Measurements from ENCODE around the gene NANS.
"Not testable (repeated sequence)": the region's sequence is repeated elsewhere in the genome, so short reads cannot be mapped to it uniquely, and the experiment has no call there.

The NANS gene

GRCh38 chr9:98080326-98080725 is 23.8 kb downstream of the NANS start:
- no peak for DNase-seq

DNA sequence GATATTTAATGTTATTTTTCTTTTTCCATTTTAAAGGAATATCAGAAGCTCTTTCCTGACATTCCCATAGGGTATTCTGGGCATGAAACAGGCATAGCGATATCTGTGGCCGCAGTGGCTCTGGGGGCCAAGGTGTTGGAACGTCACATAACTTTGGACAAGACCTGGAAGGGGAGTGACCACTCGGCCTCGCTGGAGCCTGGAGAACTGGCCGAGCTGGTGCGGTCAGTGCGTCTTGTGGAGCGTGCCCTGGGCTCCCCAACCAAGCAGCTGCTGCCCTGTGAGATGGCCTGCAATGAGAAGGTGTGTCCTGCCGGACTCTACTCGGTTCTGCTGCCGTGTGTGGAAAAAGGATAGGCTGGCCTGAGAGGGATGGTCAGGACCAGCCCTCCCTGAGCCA is 24.2 kb downstream of the NANS start:
- no peak for DNase-seq

DNA sequence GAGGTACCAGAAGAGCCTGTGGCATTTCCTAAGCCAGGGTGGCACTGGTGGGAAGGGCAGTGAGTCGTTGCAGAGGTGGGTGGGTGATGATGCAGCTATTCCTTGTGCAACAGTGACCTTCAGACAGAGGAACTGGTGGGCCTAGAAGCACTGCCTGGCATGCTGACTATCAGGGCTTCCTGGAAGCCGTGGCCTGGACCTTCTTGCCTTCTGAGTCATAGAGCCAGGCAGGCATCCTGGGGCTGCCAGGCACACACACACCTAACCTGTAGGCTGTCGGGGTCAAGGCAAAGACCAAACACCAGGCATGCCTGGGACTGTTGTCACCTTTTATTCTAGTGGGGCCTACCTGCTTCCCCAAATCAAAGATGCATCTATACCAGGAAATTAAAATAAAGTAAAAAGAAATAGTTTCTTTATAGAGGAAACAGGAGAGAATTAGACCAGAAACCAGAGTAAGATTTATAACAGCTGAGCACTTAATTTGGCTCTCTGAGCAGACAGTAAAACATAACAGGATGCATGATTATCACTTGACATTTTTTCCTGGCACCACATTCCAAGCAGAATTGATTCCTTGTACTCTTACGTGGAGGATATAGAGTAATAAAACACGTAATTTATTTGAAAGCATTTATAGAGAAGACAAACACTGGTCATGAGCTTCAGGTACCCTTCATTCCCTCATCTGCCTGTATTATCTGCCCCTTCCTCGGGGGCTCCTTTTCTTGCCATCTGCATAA is 25.1 kb downstream of the NANS start:
- peak; percentile 63 for DNase-seq

- no peak for DNase-seq
These were observed 26.5 kb downstream of the NANS start for GRCh38 chr9:98083061-98083501.

GRCh38 chr9:98083566-98084183 is 27.1 kb downstream of the NANS start:
- DNase-seq, result no peak

GRCh38 chr9:98084396-98084795 is 27.9 kb downstream of the NANS start:
- DNase-seq, result no peak

- no peak for DNase-seq
These were observed 28.5 kb downstream of the NANS start for GRCh38 chr9:98085058-98085457.

DNA sequence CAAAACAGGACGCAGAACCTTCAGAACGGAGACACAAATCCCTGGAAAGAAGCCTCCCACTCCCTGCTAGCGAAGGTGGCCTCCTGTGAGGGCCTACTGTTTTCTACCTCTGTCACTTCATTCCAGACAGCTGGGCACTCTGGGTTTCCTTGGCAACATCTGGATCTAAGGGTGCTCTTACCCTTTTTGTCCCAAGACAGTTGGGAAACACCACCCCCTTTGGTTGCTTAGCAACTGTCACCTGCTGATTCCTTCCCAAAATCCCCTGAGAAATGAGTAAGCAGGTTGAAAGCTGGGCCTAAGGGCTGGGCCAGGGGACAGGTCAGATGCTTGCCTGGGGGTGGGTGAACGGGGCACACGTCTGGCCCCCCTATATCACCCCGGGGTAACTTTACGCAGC is 29.4 kb downstream of the NANS start:
- DNase-seq, result no peak

DNA sequence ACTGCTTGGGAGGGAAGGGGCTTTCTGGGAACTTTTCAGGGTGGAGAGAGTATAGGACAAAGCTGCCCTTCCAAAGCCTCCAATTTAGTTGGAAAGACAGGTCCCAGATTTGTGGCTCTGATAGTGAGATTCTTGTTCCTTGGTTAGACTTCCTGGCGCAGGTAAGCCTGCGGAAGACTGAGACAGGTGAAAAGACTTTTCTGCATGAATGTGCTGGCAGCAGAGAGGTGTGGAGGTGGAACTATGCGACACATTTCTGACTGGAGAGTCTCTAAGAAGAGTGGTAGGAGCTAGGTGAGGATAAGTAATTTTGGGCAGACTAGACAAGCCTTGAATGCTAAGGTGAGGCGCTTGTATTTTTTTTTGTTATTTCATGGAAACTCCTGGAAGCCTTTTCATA is 29.9 kb downstream of the NANS start:
- no peak for DNase-seq

- peak; percentile 48 for DNase-seq
These were observed 31.2 kb downstream of the NANS start for GRCh38 chr9:98087420-98088354.

- DNase-seq, result not testable (repeated sequence)
These were observed 34.1 kb downstream of the NANS start for GRCh38 chr9:98090674-98091073.

DNA sequence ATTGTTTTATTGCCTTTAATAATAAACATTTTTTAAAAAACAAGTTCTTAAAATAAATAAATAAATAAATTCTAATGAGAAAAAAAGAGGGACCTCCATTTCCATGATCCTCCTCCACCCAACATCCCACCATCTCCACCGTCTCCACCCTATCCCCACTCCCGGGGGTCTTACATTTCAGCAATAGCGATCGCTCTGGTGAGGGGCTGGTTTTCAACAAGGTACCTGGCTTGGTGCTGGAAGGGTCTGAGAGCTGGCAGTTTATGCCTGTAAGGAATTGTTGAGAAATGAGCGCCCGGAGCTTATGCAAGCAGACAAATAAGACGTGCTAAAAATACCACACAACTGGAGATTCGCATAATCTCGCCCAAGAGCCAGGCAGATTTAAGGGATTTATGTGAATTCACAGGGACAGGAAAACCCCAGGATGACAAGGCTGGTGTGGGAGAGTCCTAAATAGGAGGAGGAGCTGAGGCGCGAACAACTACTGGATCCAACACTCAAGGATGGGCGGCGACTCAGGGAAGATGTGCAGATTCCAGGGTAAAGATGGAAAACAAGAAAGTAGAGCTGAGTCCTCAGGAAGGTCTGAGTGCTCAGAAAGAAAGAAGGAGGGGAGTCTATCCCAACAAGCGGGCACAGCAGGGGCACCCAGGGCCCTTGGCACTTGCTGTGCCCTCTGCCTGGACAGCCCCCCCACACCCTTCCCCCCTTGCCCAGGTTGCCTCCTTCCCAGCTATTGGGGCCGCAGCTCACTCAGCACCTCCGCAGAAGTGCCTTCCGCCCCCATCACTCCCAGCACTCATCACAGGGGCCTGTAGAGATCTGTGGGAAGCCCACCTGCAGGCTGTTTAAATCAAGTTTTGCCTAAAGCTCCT is 35.4 kb downstream of the NANS start:
- DNase-seq, result no peak

DNA sequence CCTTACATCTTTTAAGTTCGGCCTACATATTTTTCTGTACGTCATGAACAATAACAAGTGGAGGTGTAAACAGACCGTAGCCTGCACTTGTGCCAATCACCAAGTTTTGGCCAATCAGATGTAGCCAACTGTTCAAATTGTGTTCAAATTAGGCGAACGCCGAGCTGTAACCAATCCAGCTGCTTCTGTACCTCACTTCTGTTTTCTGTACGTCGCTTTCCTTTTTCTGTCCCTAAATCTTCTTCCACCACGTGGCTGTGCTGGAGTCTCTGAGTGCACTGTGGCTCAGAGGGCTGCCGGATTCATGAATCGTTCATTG is 36.0 kb downstream of the NANS start:
- DNase-seq, result no peak

- DNase-seq, result no peak
These were observed 37.8 kb downstream of the NANS start for GRCh38 chr9:98094316-98094715.

GRCh38 chr9:98094851-98095250 is 38.3 kb downstream of the NANS start:
- no peak for DNase-seq

DNA sequence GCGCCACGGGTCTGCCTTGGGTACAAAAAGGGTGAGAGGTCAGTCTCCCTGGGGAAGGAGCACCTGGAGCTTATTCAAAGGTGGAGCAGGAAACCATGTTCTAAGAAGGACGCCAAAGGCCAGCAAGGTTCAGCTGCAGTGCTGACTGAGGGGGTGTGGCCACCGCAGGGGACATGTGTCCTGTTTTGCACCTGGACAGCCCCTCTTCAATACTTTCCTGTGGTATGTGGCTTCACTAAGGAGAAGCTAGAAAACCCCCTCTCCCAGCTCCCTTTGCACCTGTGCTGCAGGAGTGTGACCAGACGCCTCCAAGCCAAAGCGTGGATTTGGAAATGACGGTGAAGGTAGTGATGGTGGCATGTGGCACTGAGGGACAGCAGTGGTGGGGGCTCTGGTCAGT is 38.9 kb downstream of the NANS start:
- DNase-seq, result no peak

DNA sequence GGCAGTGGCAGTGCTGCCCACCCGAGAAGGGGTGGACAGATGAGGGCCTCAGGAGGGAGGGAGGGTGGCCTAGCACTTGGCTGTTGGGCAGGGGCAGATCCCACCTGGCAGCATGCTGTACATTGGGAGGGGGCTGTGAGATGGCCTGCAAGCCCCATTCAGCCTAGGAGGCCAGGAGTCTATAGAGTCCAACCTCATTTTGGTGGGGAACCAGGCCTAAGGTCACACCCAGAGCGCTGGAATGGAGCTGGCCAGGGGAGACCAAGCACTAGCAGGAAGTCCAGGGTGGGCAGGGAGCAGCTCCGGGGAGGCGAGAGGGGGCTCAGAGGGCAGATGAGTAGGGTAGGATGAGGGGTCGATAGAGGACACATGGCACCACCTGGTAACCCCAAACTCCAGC is 39.6 kb downstream of the NANS start:
- no peak for DNase-seq

GRCh38 chr9:98097836-98098235 is 41.3 kb downstream of the NANS start:
- DNase-seq, result peak; percentile 52

- peak; percentile 66 for DNase-seq
These were observed 42.8 kb downstream of the NANS start for GRCh38 chr9:98099346-98099745.

- DNase-seq, result peak; percentile 40
These were observed 43.4 kb downstream of the NANS start for GRCh38 chr9:98099898-98100297.

GRCh38 chr9:98100456-98100855 is 43.9 kb downstream of the NANS start:
- DNase-seq, result no peak

- DNase-seq, result no peak
These were observed 44.9 kb downstream of the NANS start for GRCh38 chr9:98101416-98101815.

- peak; percentile 89 for DNase-seq
These were observed 45.3 kb downstream of the NANS start for GRCh38 chr9:98101868-98102273.

Measured in CD4-positive, alpha-beta T cell treated with Interleukin-6 for 4 hours (primary cell).